Lung (tissue), 12 donors: ENCODE data around the gene IL16. TPM values are rescaled to one million over a fixed set of nuclear protein-coding genes. Genes with fewer than 3 reads are reported as not detected.

Source experiments
- ATAC-seq: fragments of 200-7000 bp; cut with Tn5 transposase; one replicate; pipeline ENCODE4 v1.9.1; 2020; ENCODE audit warnings: moderate number of reproducible peaks; ENCODE audit not compliant: insufficient read depth, low FRiP score
- DNase-seq, 3 donors: peaks; one replicate each; pipeline ENCODE4 v3.0.0-alpha.2; 2013 to 2017
- H3K27ac ChIP-seq, 2 donors: one replicate each; pipeline ENCODE4 v1.5.1; 2013; ENCODE audit warnings: mild to moderate bottlenecking in 2 of 2, moderate library complexity in 2 of 2, control low read depth in 1 of 2, inconsistent platforms in 1 of 2, low read depth in 1 of 2, low read length in 1 of 2
- H3K27me3 ChIP-seq, 3 donors: one replicate each; pipeline ENCODE4 v1.5.1; 2013; ENCODE audit warnings: low read length in 2 of 3; ENCODE audit not compliant: control insufficient read depth in 3 of 3, insufficient read depth in 3 of 3
- H3K36me3 ChIP-seq, 4 donors: one replicate each; pipeline ENCODE4 v1.5.1; 2013; ENCODE audit warnings: low read length in 4 of 4, mild to moderate bottlenecking in 1 of 4, moderate library complexity in 1 of 4; ENCODE audit not compliant: control insufficient read depth in 4 of 4, insufficient read depth in 4 of 4
- H3K4me1 ChIP-seq, 5 donors: one replicate each; pipeline ENCODE4 v1.5.1; 2013; ENCODE audit warnings: low read length in 5 of 5, mild to moderate bottlenecking in 2 of 5, moderate library complexity in 1 of 5; ENCODE audit not compliant: control insufficient read depth in 5 of 5, insufficient read depth in 5 of 5
- H3K4me3 ChIP-seq: one replicate; pipeline ENCODE4 v1.5.1; 2013; ENCODE audit warnings: mild to moderate bottlenecking, control low read depth, moderate library complexity
- H3K9ac ChIP-seq, 2 donors: one replicate each; pipeline ENCODE4 v1.5.1; 2013; ENCODE audit warnings: low read length in 2 of 2, control low read depth in 1 of 2; ENCODE audit not compliant: insufficient read depth in 1 of 2
- H3K9me3 ChIP-seq, 4 donors: one replicate each; pipeline ENCODE4 v1.5.1; 2013; ENCODE audit warnings: low read length in 3 of 4, mild to moderate bottlenecking in 1 of 4, moderate library complexity in 1 of 4; ENCODE audit not compliant: control insufficient read depth in 4 of 4, insufficient read depth in 3 of 4
- whole genome bisulfite sequencing, 2 donors: extraction: QIAGEN DNeasy Blood & Tissue Kit; methylation state at CpG; one replicate each; pipeline ENCODE4 v1.1.7; 2013; 5-methylcytosine and 5-hydroxymethylcytosine counted together
- polyA plus RNA-seq, 2 donors: library from polyadenylated mRNA; stranded (reverse); fragments of 200-250 nt; gene quantifications; one replicate each; pipeline ENCODE4 v1.2.1, GENCODE V29; 2013
- total RNA-seq, 2 donors: library from RNA; depleted of rRNA in 1 of 2; stranded (reverse); fragments of >200 nt in 1 of 2; gene quantifications; one replicate each; pipeline ENCODE4 v1.2.1, GENCODE V29; 2014 to 2021
- TF ChIP-seq, protein P1 (sequence below): IDR thresholded peaks from 2 replicates; pipeline ENCODE4 v1.5.1; 2012; ENCODE audit warnings: mild to moderate bottlenecking; ENCODE audit errors: control extremely low read depth, extremely low read depth
- donor health status: control.
- donor health status: control.
- donor health status: Bipolar disorder and iron deficiency.
- donor health status: healthy.
- donor health status: DM: yes; HTN: yes; CAD: no.

IL16 gene
- total and polyA plus RNA-seq, 4 donors, result 18.8 to 45.4 (median 24.4) TPM

DNA sequence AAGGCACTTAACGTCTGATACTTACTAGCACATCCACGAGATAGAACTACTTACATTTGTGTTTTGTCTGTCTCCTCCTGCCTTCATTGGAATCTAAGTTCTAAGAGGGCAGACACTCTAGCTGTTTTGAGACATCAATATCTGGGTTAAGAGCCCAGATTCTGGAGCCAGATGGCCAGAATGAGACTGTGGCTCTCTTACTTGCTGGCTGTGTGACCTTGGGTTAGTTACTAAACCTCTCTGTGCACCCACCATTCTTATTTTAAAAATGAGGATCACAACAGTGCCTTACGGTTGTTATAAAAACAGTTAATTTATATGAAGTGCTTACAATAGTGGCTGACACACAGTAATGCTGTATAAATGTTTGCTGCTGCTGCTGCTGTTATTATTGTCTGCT is 119.6 kb downstream of the IL16 start:
- peaks cover 0 to 18% (median 7%) of the 10 kb centered on the region in 4 donors for H3K36me3 ChIP-seq

DNA sequence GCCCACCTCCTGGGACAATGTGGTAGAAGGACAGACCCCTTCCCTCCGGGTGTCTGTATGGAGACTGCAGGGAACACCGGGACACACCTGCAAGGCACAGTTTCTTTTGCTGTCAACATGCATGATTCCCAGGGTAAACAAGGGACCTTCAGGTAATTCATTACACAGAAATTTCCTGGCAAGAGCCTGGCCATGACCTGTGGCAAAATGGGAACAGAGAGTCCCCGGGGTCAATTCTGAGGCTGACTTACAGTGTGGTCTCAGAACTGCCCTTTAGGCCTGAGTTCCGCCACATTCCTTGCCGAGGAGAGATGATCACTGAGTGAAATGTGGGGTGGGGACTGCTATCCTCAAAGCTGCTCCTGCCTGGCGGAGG is 121.0 kb downstream of the IL16 start:
- Histone ChIP-seq H3K27ac (no peak overlapping the region), H3K4me1 (peaks cover 0 to 9% (median 4%) of the 10 kb centered on the region in 5 donors), H3K27me3 (no peaks in the 10 kb centered on the region), H3K9ac (no peak overlapping the region), H3K9me3 (no peaks in the 10 kb centered on the region), H3K36me3 (peaks cover 0 to 18% (median 3%) of the 10 kb centered on the region in 4 donors), H3K4me3 (no peak overlapping the region)
- no peak for ATAC-seq
- WGBS, 2 donors, result 93 to 98% methylated on average over 6 of the region's 6 CpGs
- TF ChIP-seq, protein P1, sequence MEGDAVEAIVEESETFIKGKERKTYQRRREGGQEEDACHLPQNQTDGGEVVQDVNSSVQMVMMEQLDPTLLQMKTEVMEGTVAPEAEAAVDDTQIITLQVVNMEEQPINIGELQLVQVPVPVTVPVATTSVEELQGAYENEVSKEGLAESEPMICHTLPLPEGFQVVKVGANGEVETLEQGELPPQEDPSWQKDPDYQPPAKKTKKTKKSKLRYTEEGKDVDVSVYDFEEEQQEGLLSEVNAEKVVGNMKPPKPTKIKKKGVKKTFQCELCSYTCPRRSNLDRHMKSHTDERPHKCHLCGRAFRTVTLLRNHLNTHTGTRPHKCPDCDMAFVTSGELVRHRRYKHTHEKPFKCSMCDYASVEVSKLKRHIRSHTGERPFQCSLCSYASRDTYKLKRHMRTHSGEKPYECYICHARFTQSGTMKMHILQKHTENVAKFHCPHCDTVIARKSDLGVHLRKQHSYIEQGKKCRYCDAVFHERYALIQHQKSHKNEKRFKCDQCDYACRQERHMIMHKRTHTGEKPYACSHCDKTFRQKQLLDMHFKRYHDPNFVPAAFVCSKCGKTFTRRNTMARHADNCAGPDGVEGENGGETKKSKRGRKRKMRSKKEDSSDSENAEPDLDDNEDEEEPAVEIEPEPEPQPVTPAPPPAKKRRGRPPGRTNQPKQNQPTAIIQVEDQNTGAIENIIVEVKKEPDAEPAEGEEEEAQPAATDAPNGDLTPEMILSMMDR, result no peak
- no peak for DNase-seq

More for the DNA sequence above, 119.6 kb downstream of the IL16 start:
- no peak overlapping the region for H3K4me3 ChIP-seq
- peaks cover 0 to 9% (median 4%) of the 10 kb centered on the region in 5 donors for H3K4me1 ChIP-seq
- TF ChIP-seq, protein P1, result no peak
- H3K9ac ChIP-seq, result no peak overlapping the region
- no peak for DNase-seq
- H3K9me3 ChIP-seq, result no peaks in the 10 kb centered on the region
- WGBS, 2 donors, result 86 to 94% methylated on average over 3 of the region's 3 CpGs
- H3K27me3 ChIP-seq, result no peaks in the 10 kb centered on the region
- H3K27ac ChIP-seq, result no peak overlapping the region
- ATAC-seq, result no peak

DNA sequence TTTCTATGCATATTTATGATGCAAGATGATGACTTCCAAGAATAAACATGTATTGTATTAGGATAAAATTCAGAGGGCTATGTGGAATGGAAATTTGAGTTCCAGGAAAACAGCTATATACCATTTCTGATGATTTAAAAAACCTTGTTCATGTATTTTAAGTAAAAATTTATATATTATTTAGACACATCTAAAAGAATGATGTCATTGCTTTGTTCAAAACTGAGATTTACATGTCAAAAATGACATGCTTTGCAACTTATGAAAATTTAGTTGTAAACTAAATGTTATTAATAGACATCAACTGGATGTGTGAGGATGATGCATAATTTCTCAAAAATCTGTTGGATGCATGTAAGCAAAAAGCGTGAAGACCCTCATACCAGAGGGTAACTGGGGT is 125.0 kb downstream of the IL16 start:
- H3K36me3 ChIP-seq, result peaks cover 0 to 14% (median 3%) of the 10 kb centered on the region in 4 donors
- H3K4me3 ChIP-seq, result no peak overlapping the region
- no peak overlapping the region for H3K27ac ChIP-seq
- DNase-seq, result no peak
- H3K4me1 ChIP-seq, result peaks cover 0 to 9% (median 0%) of the 10 kb centered on the region in 5 donors
- no peak for ATAC-seq
- H3K9ac ChIP-seq, result no peak overlapping the region
- TF ChIP-seq, protein P1, result no peak
- 96 to 97% methylated on average over 1 of the region's 1 CpG for WGBS, 2 donors
- no peaks in the 10 kb centered on the region for H3K27me3 ChIP-seq
- H3K9me3 ChIP-seq, result no peaks in the 10 kb centered on the region

DNA sequence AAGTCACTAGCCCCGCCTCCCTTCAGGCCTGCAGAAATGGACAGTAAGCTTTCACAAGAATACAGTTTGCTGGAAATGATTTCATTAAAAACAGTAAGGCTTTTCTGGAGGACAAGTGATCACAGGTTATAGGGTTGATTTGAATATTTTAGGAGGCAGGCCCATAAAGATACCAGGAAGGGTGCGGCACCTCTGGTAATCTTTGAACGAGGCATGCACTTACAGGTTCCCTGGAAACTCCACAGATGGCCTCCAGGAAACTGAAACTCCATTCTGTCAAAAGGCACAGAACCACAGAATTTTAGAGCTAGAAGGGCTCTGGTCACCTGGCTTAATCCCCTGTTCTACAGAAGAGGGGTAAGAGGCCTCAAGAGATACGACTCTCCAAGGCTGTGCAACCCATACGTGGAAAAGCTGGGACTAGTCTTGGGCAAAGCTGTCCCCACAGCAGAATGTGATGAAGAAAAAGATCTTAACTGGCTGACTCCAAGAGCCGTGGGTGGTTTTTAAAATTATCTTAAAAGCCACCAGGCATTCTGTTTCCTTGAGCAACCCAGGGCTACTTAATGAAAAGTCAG is 126.1 kb downstream of the IL16 start:
- Histone ChIP-seq H3K9ac (no peak overlapping the region), H3K27me3 (no peaks in the 10 kb centered on the region), H3K36me3 (peaks cover 0 to 12% (median 3%) of the 10 kb centered on the region in 4 donors), H3K9me3 (no peaks in the 10 kb centered on the region), H3K4me3 (no peak overlapping the region), H3K27ac (no peak overlapping the region), H3K4me1 (peaks cover 0 to 9% (median 0%) of the 10 kb centered on the region in 5 donors)
- no peak for DNase-seq
- TF ChIP-seq, protein P1, result no peak
- ATAC-seq, result no peak
- WGBS, 2 donors, result 73 to 77% methylated on average over 6 of the region's 6 CpGs
